CD4-positive, alpha-beta T cell (primary cell): Measurements from ENCODE around the gene B4GALT1. TPM values are rescaled to one million over a fixed set of nuclear protein-coding genes. Genes with fewer than 3 reads are reported as not detected.

Experiments
- ATAC-seq: fragments of 200-7000 bp; cut with Tn5 transposase; one replicate; pipeline ENCODE4 v1.10.0; 2022; ENCODE audit warnings: mild to moderate bottlenecking; ENCODE audit not compliant: poor library complexity
- CTCF ChIA-PET: fragments of 350-600 bp; sonication (Branson Sonifier 250); formaldehyde crosslinking; loops from one replicate; lab custom pipeline; 2021; ENCODE audit warnings: antibody characterized with exemption, inconsistent platforms; lab: Charles Lee
- POLR2A ChIA-PET: fragments of 350-600 bp; sonication (Branson Sonifier 250); formaldehyde crosslinking; loops from one replicate; lab custom pipeline; 2021; ENCODE audit warnings: antibody characterized with exemption, inconsistent platforms; lab: Charles Lee
- DNase-seq, 14 experiments: peaks; one replicate each; pipeline ENCODE4 v3.0.0-alpha.2; 2013 to 2020; ENCODE audit warnings: mixed read lengths in 2 of 14
- H3K27ac ChIP-seq, 2 donors: one replicate each; pipeline versions ENCODE4 v1.5.1 to v1.7.0; 2013; ENCODE audit warnings: low read length in 2 of 2, low read depth in 1 of 2, mild to moderate bottlenecking in 1 of 2
- H3K27me3 ChIP-seq, 2 experiments: 1 replicate in 1 of 2; 2 replicates in 1 of 2; pipeline versions ENCODE4 v1.6.1 to v1.7.0; 2013; ENCODE audit warnings: low read length in 2 of 2, control low read depth in 1 of 2, mild to moderate bottlenecking in 1 of 2, moderate library complexity in 1 of 2; ENCODE audit not compliant: insufficient read depth in 2 of 2, control insufficient read depth in 1 of 2
- H3K36me3 ChIP-seq: one replicate; pipeline ENCODE4 v1.6.1; 2013; ENCODE audit warnings: low read length, control low read depth; ENCODE audit not compliant: insufficient read depth
- H3K4me1 ChIP-seq: one replicate; pipeline ENCODE4 v1.6.1; 2013; ENCODE audit warnings: low read length, control low read depth; ENCODE audit not compliant: insufficient read depth
- H3K4me3 ChIP-seq: one replicate; pipeline ENCODE4 v1.5.1; 2013; ENCODE audit warnings: mild to moderate bottlenecking, low read length, moderate library complexity
- H3K9me3 ChIP-seq, 2 experiments: 1 replicate in 1 of 2; 2 replicates in 1 of 2; pipeline versions ENCODE4 v1.6.1 to v1.7.0; 2013; ENCODE audit warnings: low read length in 2 of 2, mild to moderate bottlenecking in 2 of 2, control low read depth in 1 of 2, moderate library complexity in 1 of 2; ENCODE audit not compliant: control insufficient read depth in 1 of 2, insufficient read depth in 1 of 2
- H3K27ac Mint-ChIP-seq: one replicate; pipeline ENCODE4 v1.8.0; 2020; ENCODE audit warnings: mixed read lengths
- H3K27me3 Mint-ChIP-seq: one replicate; pipeline ENCODE4 v1.8.0; 2021; ENCODE audit warnings: mixed read lengths
- H3K36me3 Mint-ChIP-seq: one replicate; pipeline ENCODE4 v1.8.0; 2021; ENCODE audit warnings: low read depth, mixed read lengths
- H3K4me1 Mint-ChIP-seq: one replicate; pipeline ENCODE4 v1.8.0; 2021; ENCODE audit warnings: low read depth, mixed read lengths
- H3K4me3 Mint-ChIP-seq: one replicate; pipeline ENCODE4 v1.8.0; 2020; ENCODE audit warnings: mild to moderate bottlenecking, mixed read lengths
- H3K9me3 Mint-ChIP-seq: one replicate; pipeline ENCODE4 v1.8.0; 2020; ENCODE audit warnings: mixed read lengths
- CTCF ChIP-seq: fragments of 200-600 bp; IDR thresholded peaks from one replicate; pipeline ENCODE4 v1.8.0; 2022; ENCODE audit warnings: antibody characterized with exemption, mild to moderate bottlenecking
- intact Hi-C, 2 experiments: fragments of 100-400 bp; cut with DNase I in 1 of 2; cut with micrococcal nuclease in 1 of 2; formaldehyde crosslinking; loops; one replicate each; pipeline versions ENCODE4 v1.15.1 to v1.9.0; 2023 to 2025; cut with DNase I, micrococcal nuclease
- total RNA-seq, 174 experiments: library from RNA in 2 of 174; stranded (reverse) in 2 of 174; gene quantifications; one replicate each; pipeline ENCODE4 v1.2.3 and lab custom pipeline; 2021 to 2026

Gene B4GALT1
- total RNA-seq, 2 experiments from 2014 or later = 74.7 to 77.0 TPM

GRCh38 chr9:33107762-33108161 is 59.4 kb downstream of the B4GALT1 start:
- Histone ChIP-seq H3K9me3 (no peaks in the 10 kb centered on the region), H3K4me1 (no peaks in the 10 kb centered on the region), H3K27me3 (no peaks in the 10 kb centered on the region), H3K27ac (no peak overlapping the region), H3K36me3 (peaks cover 20% of the 10 kb centered on the region), H3K4me3 (no peak overlapping the region)
- TF ChIP-seq CTCF = no peak
- peaks cover 30% of the 10 kb centered on the region for H3K36me3 Mint-ChIP-seq
- ChIA-PET POLR2A (no interaction called here), CTCF (no interaction called here)
- H3K4me3 Mint-ChIP-seq = no peak overlapping the region
- H3K27me3 Mint-ChIP-seq = no peaks in the 10 kb centered on the region
- intact Hi-C loops = no loop called here
- no peaks in the 10 kb centered on the region for H3K9me3 Mint-ChIP-seq
- H3K27ac Mint-ChIP-seq = no peak overlapping the region
- no peaks in the 10 kb centered on the region for H3K4me1 Mint-ChIP-seq
- DNase-seq (no peak), ATAC-seq (no peak)

- Histone ChIP-seq H3K4me1 (no peaks in the 10 kb centered on the region), H3K4me3 (no peak overlapping the region), H3K36me3 (peaks cover 13% of the 10 kb centered on the region), H3K9me3 (no peaks in the 10 kb centered on the region), H3K27ac (no peak overlapping the region), H3K27me3 (no peaks in the 10 kb centered on the region)
- Mint-ChIP-seq H3K4me3 (no peak overlapping the region), H3K36me3 (peaks cover 24% of the 10 kb centered on the region), H3K9me3 (no peaks in the 10 kb centered on the region), H3K27ac (no peak overlapping the region), H3K27me3 (no peaks in the 10 kb centered on the region), H3K4me1 (no peaks in the 10 kb centered on the region)
- POLR2A ChIA-PET = no interaction called here
- intact Hi-C loops = no loop called here
- CTCF ChIA-PET = no interaction called here
- no peak for ATAC-seq
- no peak for DNase-seq
- no peak for TF ChIP-seq CTCF
Observed at GRCh38 chr9:33106827-33107621, 60.1 kb downstream of the B4GALT1 start.

- no peak for ATAC-seq
- peaks cover 6% of the 10 kb centered on the region for H3K36me3 ChIP-seq
- H3K27me3 ChIP-seq = no peaks in the 10 kb centered on the region
- H3K36me3 Mint-ChIP-seq = peaks cover 17% of the 10 kb centered on the region
- H3K27ac Mint-ChIP-seq = no peak overlapping the region
- H3K4me3 ChIP-seq = no peak overlapping the region
- no peaks in the 10 kb centered on the region for H3K9me3 ChIP-seq
- ChIA-PET CTCF (no interaction called here), POLR2A (no interaction called here)
- no peak for TF ChIP-seq CTCF
- no peak overlapping the region for H3K27ac ChIP-seq
- no peaks in the 10 kb centered on the region for H3K9me3 Mint-ChIP-seq
- intact Hi-C loops = no loop called here
- no peak for DNase-seq
- no peaks in the 10 kb centered on the region for H3K4me1 Mint-ChIP-seq
- H3K4me3 Mint-ChIP-seq = no peak overlapping the region
- H3K27me3 Mint-ChIP-seq = no peaks in the 10 kb centered on the region
- H3K4me1 ChIP-seq = no peaks in the 10 kb centered on the region
Observed at GRCh38 chr9:33106372-33106771, 60.8 kb downstream of the B4GALT1 start.
